Activated CD4-positive, alpha-beta T cell treated with anti-CD3 and anti-CD28 coated beads, Interleukin-2, amount 10 ng/mL, durations not matched to agents 7 days and 5 days (primary cell): ENCODE results near the gene CDKN1C. TPM values are rescaled to one million over a fixed set of nuclear protein-coding genes. Genes with fewer than 3 reads are reported as not detected.

Experiments used
- CTCF ChIA-PET: fragments of 350-600 bp; sonication (Branson Sonifier 250); formaldehyde crosslinking; loops from one replicate; lab custom pipeline; 2021; ENCODE audit warnings: antibody characterized with exemption; lab: Charles Lee
- POLR2A ChIA-PET: fragments of 350-600 bp; sonication (Branson Sonifier 250); formaldehyde crosslinking; loops from one replicate; lab custom pipeline; 2021; ENCODE audit warnings: antibody characterized with exemption; lab: Charles Lee
- DNase-seq: peaks from one replicate; pipeline ENCODE4 v3.0.0-alpha.2; 2020
- H3K27ac Mint-ChIP-seq: one replicate; pipeline ENCODE4 v1.8.0; 2021; ENCODE audit warnings: mild to moderate bottlenecking, moderate library complexity, mixed read lengths
- H3K27me3 Mint-ChIP-seq: one replicate; pipeline ENCODE4 v1.8.0; 2021; ENCODE audit warnings: mixed read lengths
- H3K36me3 Mint-ChIP-seq: one replicate; pipeline ENCODE4 v1.8.0; 2021; ENCODE audit warnings: low read depth, mixed read lengths
- H3K4me1 Mint-ChIP-seq: one replicate; pipeline ENCODE4 v1.8.0; 2021; ENCODE audit warnings: mixed read lengths
- H3K4me3 Mint-ChIP-seq: one replicate; pipeline ENCODE4 v1.8.0; 2021; ENCODE audit warnings: mild to moderate bottlenecking, moderate library complexity, mixed read lengths
- H3K9me3 Mint-ChIP-seq: one replicate; pipeline ENCODE4 v1.8.0; 2021; ENCODE audit warnings: mixed read lengths
- total RNA-seq, 2 experiments: library from RNA; stranded (reverse); gene quantifications; one replicate each; pipeline ENCODE4 v1.2.3, GENCODE V29; 2021

CDKN1C gene
- under 1 TPM; 0.29 to 0.40 TPM for total RNA-seq

GRCh38 chr11:2885678-2886081 lies at the start of gene CDKN1C:
Gene CDKN1C, minus strand, starts transcription at chr11:2885775. Its CDS starts 319 bp downstream, at chr11:2885456.
- Mint-ChIP-seq H3K4me3 (peak within 1 kb of the TSS; percentile 86), H3K36me3 (no peaks in the 10 kb centered on the region), H3K4me1 (peaks cover 14% of the 10 kb centered on the region), H3K9me3 (no peaks in the 10 kb centered on the region), H3K27ac (no peak within 1 kb of the TSS), H3K27me3 (peaks cover 29% of the 10 kb centered on the region)
- ChIA-PET CTCF (interaction anchor here (1.2 to 11.3 kb wide), 2 partner anchors 11 to 351 kb away, joined by 4 to 230 read pairs; no protein-coding TSS in a partner anchor), POLR2A (no interaction called here)
- DNase-seq: peak; percentile 81

DNA sequence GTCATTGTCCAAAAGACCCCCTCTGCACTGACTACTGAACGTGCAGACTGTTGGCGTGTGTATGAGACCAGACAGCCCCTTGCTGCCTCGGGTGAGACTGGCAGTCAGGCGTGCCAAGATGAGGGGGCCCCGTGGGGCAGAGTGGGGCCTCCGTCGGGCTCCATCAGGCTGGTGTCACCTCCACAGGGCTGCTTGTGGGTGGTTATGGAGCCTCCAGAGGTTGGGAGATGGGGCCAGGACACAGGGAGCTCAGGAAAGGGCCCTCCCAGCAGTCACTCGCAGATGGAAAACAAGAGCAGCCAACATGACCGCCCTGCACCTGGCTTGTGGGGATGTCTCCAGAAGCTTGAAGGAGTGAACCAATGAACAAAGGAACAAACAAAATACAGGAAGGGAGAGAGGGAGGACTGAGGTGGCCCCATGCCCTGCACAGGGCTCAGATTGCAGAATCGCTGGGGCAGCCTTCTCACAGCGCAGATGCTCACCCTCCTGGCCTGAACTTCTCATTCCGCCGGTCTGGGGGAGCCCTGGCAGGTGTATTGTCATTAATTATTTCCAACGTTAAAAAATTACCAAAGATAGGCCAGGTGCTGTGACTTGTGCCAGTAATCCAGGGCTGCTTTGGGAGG lies 49.1 kb upstream of the CDKN1C start:
- H3K9me3 Mint-ChIP-seq: peaks cover 21% of the 10 kb centered on the region
- DNase-seq: no peak
- ChIA-PET POLR2A (no interaction called here), CTCF (interaction anchor here (2.2 kb wide), 1 partner anchor 11 kb away, joined by 8 read pairs; no protein-coding TSS in a partner anchor)
- peaks cover 5% of the 10 kb centered on the region for H3K27me3 Mint-ChIP-seq
- H3K36me3 Mint-ChIP-seq: peaks cover 22% of the 10 kb centered on the region
- peaks cover 25% of the 10 kb centered on the region for H3K4me1 Mint-ChIP-seq
- no peak overlapping the region for H3K4me3 Mint-ChIP-seq
- no peak overlapping the region for H3K27ac Mint-ChIP-seq

GRCh38 chr11:2934021-2934550 lies 48.5 kb upstream of the CDKN1C start:
- peaks cover 19% of the 10 kb centered on the region for H3K36me3 Mint-ChIP-seq
- ChIA-PET POLR2A (no interaction called here), CTCF (interaction anchor here (0.8 to 2.2 kb wide), 6 partner anchors 10 to 401 kb away, joined by 3 to 8 read pairs (median 4); no protein-coding TSS in a partner anchor)
- H3K4me1 Mint-ChIP-seq: peaks cover 26% of the 10 kb centered on the region
- H3K27me3 Mint-ChIP-seq: peaks cover 6% of the 10 kb centered on the region
- peak overlapping the region; percentile 19 for H3K27ac Mint-ChIP-seq
- no peak overlapping the region for H3K4me3 Mint-ChIP-seq
- no peak for DNase-seq
- H3K9me3 Mint-ChIP-seq: peaks cover 18% of the 10 kb centered on the region

DNA sequence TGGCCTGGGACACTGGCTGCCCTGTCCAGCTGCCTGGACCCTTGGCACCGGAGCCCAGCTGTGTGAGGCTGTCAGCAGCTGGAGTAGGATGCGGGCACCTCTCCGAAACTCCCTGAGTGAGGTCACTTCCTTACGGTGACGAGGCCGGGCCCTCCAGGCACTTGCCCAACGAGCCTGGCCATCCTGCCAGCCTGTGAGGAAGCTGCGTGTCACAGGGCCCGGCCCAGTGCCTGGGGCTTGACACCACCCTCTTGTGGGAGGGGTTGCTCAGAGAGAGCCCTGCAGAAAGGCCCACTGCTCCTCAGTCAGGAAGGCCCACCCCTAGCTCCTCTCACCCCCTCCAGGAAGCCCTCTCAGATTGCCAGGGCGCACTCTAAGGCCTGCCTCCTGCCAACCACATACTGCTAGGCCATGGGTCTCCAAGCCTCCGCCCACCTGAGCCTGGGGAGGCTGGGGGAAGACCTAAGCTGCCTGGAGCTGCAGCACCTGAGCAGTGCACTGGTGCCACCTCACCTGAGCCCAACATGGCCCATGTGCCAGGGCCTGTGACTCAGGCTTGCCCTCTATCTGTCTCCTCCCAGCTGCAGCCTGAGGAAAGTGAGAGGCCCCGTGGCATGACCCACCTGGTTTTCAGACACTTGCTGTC lies 47.9 kb upstream of the CDKN1C start:
- no peak overlapping the region for H3K4me3 Mint-ChIP-seq
- H3K9me3 Mint-ChIP-seq: peaks cover 14% of the 10 kb centered on the region
- peak; percentile 64 for DNase-seq
- H3K4me1 Mint-ChIP-seq: peaks cover 27% of the 10 kb centered on the region
- H3K27me3 Mint-ChIP-seq: peaks cover 9% of the 10 kb centered on the region
- POLR2A ChIA-PET: no interaction called here
- peak overlapping the region; percentile 19 for H3K27ac Mint-ChIP-seq
- CTCF ChIA-PET: interaction anchor here (0.8 to 2.2 kb wide), 8 partner anchors 10 to 401 kb away, joined by 3 to 8 read pairs (median 4); no protein-coding TSS in a partner anchor
- H3K36me3 Mint-ChIP-seq: peaks cover 14% of the 10 kb centered on the region

DNA sequence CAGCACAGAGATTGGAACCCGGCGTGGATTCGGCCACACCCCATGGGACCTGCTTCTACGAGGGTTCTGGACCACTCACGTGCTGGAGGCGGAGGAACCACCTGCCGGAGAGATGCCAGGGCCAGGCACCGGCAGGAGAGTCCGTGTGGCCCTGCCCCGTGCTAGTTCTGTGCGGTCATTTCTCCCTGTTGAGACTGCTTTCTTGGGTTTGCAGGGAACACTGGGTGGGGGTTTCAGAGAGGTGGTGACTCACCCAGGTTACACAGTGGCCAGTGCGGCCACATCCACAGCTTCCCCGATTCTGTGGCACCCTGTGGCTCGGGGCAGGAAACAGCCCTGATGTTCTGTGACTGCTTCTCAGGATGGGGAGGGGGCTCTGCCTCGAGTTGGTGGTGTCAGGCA lies 47.3 kb upstream of the CDKN1C start:
- peaks cover 33% of the 10 kb centered on the region for H3K4me1 Mint-ChIP-seq
- H3K27me3 Mint-ChIP-seq: peaks cover 15% of the 10 kb centered on the region
- ChIA-PET CTCF (interaction anchor here (0.9 to 1.6 kb wide), 7 partner anchors 9 to 401 kb away, joined by 3 to 8 read pairs (median 4); no protein-coding TSS in a partner anchor), POLR2A (no interaction called here)
- peak overlapping the region; percentile 9 for H3K27ac Mint-ChIP-seq
- H3K36me3 Mint-ChIP-seq: peaks cover 8% of the 10 kb centered on the region
- H3K9me3 Mint-ChIP-seq: peaks cover 8% of the 10 kb centered on the region
- no peak overlapping the region for H3K4me3 Mint-ChIP-seq
- DNase-seq: no peak

DNA sequence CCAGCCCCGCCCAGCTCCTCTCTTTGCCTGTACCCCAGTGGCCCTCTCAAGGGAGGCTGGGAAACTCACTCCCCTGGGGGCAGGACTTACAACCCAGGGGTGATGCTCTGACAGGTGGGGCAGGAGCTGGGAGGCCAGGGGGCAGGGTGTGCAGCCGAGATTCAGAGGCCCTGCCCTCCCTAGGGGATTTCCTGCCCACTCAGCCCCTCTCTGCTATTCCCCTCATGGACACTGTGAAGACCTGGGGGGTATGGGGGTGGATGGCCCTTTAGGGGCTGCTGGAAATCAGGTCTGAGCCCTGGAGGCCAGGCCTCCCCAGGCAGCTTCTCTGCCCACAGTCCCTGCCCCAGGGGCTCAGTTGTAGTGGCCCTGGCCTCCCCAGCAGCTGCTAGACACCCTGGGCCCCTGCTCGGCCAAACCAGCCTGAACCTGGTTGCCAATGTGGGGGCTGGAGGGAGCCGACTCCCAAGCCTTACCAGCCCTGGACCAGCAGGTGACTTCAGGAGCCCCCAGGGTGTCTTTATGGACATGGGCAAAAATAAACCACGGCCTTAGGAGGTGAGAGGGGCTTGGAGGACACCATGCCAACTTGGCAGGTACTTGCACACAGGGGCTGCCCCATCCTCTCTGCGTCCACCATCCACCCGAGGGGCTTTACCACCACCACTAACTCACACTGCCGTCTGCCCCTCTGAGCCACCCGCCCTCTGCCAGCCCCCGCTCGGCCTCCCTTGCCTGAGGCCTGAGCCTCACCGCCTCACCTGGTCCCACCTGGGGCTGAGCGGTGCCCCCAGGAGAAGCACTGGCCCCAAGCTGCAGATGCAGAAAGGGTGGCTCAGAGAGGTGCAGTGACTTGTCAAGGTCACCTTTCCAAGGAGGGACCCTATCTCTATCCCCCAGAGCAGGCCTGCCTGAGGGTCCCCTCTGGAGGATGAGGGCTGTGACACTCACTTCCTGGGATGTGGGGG lies 46.5 kb upstream of the CDKN1C start:
- Mint-ChIP-seq H3K9me3 (peaks cover 2% of the 10 kb centered on the region), H3K36me3 (peaks cover 2% of the 10 kb centered on the region), H3K4me1 (peaks cover 36% of the 10 kb centered on the region), H3K27ac (peak overlapping the region; percentile 14), H3K4me3 (no peak overlapping the region), H3K27me3 (peaks cover 22% of the 10 kb centered on the region)
- ChIA-PET POLR2A (no interaction called here), CTCF (interaction anchor here (1.1 to 2.8 kb wide), 6 partner anchors 10 to 400 kb away, joined by 3 to 15 read pairs (median 6); no protein-coding TSS in a partner anchor)
- DNase-seq: no peak

GRCh38 chr11:2931420-2931746 lies 45.8 kb upstream of the CDKN1C start:
- no peaks in the 10 kb centered on the region for H3K36me3 Mint-ChIP-seq
- H3K9me3 Mint-ChIP-seq: peaks cover under 1% of the 10 kb centered on the region
- DNase-seq: no peak
- H3K4me1 Mint-ChIP-seq: peaks cover 36% of the 10 kb centered on the region
- POLR2A ChIA-PET: no interaction called here
- CTCF ChIA-PET: interaction anchor here (1.1 to 2.8 kb wide), 4 partner anchors 11 to 399 kb away, joined by 3 to 15 read pairs (median 6); no protein-coding TSS in a partner anchor
- H3K4me3 Mint-ChIP-seq: no peak overlapping the region
- no peak overlapping the region for H3K27ac Mint-ChIP-seq
- peaks cover 29% of the 10 kb centered on the region for H3K27me3 Mint-ChIP-seq

DNA sequence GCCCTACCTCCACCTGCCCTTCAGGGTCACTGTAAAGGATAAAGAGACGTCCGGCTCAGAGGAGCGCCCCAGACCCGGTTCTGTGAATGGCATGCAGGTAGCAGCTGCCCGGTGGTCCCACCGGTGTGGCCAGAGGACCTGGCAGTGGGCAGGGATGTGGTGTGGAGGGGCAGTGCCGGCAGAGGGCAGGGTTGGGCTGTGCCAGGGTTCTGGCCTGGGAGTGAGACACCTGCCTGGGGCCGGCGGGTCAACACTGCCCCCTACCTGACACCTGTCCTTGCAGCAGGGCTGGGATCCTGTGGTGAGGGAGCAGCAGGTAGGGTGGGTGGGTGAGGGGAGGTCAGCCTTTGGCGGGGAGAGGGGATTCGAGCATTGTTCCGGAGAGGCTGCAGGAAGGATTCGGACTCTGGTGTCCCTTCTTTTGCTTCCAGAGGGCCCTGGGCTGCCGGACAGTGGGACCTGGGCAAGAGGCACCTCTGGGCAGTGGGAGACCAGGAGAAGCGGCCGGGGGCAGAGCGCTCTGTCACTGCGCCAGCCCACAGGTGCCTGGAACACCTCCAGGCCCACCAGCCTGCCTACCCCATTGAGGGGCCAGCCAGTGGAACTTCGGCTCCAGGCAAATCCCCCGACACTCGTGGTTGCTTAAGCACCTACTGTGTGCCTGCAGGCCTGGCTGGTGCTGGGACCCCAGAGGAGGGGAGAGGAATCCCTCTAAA lies 45.3 kb upstream of the CDKN1C start:
- Mint-ChIP-seq H3K36me3 (no peaks in the 10 kb centered on the region), H3K27ac (no peak overlapping the region), H3K4me3 (peak overlapping the region; percentile 53), H3K27me3 (peaks cover 30% of the 10 kb centered on the region), H3K9me3 (peaks cover 2% of the 10 kb centered on the region), H3K4me1 (peaks cover 36% of the 10 kb centered on the region)
- ChIA-PET POLR2A (no interaction called here), CTCF (interaction anchor here (0.7 to 2.8 kb wide), 17 partner anchors 9 to 399 kb away, joined by 3 to 15 read pairs (median 5); a partner anchor contains a TSS)
- DNase-seq: peak; percentile 50

DNA sequence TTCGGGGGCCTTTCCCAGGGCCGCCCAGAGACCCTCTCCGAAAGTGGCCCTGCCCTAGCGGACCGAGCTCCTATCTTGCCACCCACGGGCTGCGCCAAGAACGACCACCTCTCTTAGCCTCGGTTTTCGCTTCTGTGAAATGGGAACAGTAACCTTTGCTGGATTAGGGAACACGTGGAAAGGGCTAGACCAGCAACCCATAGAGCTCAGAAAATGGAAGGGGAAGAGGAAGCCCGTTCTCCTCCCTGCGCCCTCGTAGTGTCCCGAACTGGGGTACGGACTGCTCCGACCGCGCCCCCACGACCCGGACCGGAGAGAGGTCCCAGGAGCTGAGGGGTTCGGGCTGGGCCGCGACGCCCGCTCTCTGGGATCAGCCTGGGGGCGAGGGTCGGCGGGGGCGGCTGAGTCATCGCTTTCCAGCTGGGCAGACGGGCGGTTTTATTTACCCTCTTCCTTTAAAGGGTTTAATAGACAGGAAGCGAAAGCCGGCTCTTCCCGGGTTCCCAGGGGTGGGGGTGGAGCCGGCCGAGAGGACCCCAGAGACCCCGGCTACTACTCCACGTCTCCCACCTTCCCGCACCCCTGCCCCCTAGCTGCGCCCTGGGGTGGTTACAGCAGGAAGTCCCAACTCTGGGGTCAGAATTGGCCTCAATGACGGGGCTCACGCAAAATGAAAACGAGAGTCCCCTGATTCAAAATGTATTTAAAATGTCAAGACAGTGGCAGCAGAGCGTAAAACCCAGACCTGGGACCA lies 44.6 kb upstream of the CDKN1C start:
- DNase-seq: peak; percentile 34
- H3K36me3 Mint-ChIP-seq: no peaks in the 10 kb centered on the region
- H3K4me1 Mint-ChIP-seq: peaks cover 36% of the 10 kb centered on the region
- POLR2A ChIA-PET: interaction anchor here (0.6 to 0.7 kb wide), 2 partner anchors 27 to 32 kb away, joined by 3 to 7 read pairs; no protein-coding TSS in a partner anchor
- H3K9me3 Mint-ChIP-seq: peaks cover 2% of the 10 kb centered on the region
- CTCF ChIA-PET: interaction anchor here (0.7 to 2.8 kb wide), 21 partner anchors 10 to 530 kb away, joined by 3 to 15 read pairs (median 4); partner anchors contain the start of gene TSSC4
- H3K4me3 Mint-ChIP-seq: peak overlapping the region; percentile 57
- H3K27ac Mint-ChIP-seq: peak overlapping the region; percentile 14
- peaks cover 30% of the 10 kb centered on the region for H3K27me3 Mint-ChIP-seq

DNA sequence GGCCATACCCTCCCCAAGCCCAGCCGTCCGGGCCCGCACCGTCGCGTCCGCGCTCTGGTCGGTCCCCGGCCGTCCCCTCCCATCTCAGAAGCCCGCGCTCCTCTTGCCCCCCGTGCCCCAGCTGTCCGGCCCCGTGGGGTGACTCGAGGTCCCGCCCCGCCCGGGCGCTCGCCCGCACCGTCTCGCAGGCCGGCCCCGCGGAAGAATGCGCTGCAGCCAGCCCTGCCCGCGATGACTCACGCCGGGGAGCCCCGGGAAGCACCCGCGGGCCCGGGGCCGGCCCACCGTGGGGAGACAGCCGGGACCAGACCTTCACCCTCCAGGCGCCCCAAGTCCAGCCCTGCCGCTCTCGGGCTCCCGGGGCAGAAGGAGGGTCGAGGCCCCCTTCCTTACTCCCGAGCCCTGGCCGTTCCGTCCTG lies 44.0 kb upstream of the CDKN1C start:
- peaks cover 30% of the 10 kb centered on the region for H3K27me3 Mint-ChIP-seq
- ChIA-PET CTCF (interaction anchor here (1.0 to 2.8 kb wide), 18 partner anchors 9 to 529 kb away, joined by 3 to 15 read pairs (median 5); partner anchors contain the start of gene TSSC4), POLR2A (interaction anchor here (0.6 to 0.7 kb wide), 2 partner anchors 26 to 31 kb away, joined by 3 to 7 read pairs; no protein-coding TSS in a partner anchor)
- H3K27ac Mint-ChIP-seq: no peak overlapping the region
- peak overlapping the region; percentile 57 for H3K4me3 Mint-ChIP-seq
- peaks cover 36% of the 10 kb centered on the region for H3K4me1 Mint-ChIP-seq
- peak; percentile 22 for DNase-seq
- H3K36me3 Mint-ChIP-seq: no peaks in the 10 kb centered on the region
- peaks cover 2% of the 10 kb centered on the region for H3K9me3 Mint-ChIP-seq
